Stimulated activated CD4-positive, alpha-beta T cell treated with anti-CD3 and anti-CD28 coated beads, Interleukin-4, amount 100 ng/mL, for 1 hour (primary cell): Measurements from ENCODE around the gene UCK1.

Source experiments
- DNase-seq: peaks from one replicate; pipeline ENCODE4 v3.0.0-alpha.2; 2020

Gene UCK1

DNA sequence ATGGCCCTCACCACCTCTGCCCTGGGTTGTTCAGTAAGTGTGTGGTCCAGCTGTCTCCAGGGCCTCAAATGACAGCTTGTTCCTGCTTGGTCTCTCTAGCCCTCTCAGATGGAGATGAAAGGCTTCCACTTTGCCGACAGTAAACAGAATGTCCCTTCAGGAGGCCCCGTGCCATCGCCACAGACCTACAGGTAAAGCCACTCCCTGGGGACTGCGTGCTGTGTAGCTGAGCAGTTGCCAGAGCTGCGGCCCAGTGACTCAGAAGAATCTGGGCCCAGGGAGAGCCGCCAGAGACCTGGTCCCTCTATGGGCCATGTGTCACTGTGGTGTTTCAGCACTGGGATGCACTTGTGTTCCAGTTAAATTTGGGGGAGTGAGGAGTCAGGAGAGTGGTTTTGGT, 39.0 kb downstream of the UCK1 start:
- no peak for DNase-seq

DNA sequence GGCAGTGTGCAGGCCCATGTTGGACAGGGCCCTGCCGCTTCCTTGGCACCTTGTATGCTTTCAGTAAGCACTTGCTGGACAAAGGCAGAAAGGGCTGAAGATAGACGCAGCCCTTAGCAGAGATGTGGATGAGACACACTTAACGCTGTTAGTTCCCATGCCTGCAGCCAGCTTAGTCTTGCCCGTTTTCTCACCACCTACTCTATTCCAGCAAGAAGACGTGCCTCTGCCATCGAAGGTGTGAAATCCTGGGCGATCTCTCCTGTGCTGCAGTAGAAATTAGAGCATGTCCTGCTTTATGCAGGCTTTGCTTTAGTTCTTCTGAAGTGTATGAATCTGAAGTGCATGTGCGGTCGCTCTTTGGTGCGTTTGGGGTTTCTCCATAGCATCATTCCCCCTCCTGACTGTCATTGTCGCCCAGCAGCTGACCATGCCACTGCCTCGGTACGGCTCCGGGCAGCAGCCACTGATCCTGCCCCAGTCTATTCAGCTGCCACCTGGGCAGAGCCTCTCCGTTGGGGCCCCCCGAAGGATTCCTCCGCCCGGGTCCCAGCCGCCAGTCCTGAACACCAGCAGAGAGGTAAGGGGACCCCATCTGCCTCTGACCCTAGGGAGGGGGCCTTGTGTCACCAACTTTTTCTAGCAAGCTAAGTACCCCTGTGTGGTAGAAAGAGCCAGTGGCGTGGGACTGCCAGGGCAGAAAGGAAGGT, 39.9 kb downstream of the UCK1 start:
- DNase-seq: no peak

DNA sequence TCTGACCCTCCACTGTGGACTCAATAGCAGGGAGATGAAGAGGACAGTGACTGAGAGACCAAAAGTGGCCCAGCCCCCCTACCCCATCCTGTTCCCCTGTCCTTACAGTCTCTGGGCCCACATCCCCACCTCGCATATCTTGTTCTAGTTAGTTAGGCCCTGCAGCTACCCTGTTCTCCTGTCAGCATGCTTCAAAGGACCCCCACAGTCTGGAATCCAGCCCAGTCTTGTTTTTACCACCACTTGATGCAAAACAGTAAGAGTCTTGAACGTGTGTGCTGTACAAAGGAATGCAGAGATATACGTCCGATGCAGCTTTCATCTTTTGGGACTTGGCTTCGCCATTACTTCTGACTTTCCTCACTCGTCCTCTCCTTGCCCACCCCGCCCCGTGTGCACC, 40.5 kb downstream of the UCK1 start:
- DNase-seq: no peak

DNA sequence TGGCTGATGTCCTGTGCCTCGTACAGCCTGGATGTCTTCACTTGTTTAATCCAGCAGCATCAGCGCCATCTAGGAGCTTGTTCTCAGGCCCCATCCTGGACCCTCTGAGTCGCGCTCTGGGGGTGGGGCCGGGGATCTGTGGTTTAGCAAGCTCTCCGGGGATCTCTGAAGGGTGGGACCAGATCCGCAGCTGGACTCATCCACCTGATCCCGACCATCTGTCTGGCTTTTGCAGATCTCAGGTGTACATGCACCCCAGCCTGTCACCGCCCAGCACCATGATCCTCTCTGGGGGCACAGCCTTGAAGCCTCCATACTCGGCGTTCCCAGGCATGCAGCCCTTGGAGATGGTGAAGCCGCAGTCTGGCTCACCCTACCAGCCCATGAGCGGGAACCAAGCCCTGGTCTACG, 43.4 kb downstream of the UCK1 start:
- no peak for DNase-seq

DNA sequence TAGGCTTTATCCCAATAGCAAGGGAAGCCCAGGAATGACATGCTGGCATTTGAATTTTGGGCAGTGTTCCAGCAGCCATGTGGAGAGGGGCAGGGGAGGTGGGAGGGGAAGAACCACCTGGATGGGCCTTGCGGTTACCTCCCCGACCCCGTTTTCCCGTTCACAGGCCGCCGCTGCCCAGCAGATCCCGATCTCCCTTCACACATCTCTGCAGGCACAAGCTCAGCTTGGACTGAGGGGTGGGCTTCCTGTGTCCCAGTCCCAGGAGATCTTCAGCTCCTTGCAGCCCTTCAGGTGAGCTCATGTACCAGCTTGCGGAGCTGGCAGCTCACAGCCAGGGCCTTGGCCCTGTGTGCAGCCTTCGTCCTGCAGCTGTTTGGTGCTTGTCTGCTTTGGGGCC, 44.1 kb downstream of the UCK1 start:
- no peak for DNase-seq

DNA sequence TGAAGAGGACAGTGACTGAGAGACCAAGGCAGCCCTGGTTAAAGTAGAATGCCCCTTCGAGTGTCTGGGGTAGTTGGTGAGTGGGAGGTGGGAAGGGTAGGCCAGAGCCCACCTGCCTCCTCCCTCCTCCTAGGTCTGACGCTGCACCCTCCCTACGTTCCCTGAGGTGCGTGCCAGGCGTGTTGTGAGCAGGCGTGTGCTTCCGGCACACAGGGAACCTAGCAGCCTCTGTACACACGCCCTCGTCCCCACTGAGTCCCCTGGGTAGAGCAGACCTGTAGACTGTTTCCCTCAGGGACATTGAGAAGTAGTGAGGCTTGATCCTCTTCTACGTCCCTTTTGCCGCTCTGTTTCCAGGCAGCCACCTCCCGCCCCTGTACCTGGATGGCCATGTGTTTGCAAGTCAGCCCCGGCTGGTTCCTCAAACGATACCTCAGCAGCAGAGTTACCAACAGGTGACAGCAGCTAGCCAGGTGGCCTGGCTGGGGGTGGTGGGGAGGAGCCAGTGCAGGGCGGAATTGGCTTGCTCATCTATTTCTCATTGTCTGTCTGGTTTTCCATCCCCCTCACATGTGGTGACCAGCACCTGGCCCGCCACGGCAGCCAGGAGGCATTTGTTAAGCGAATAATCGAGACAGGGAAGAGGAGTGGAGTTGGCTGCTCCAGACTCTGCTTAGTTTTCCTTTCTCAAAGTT, 45.2 kb downstream of the UCK1 start:
- no peak for DNase-seq

DNA sequence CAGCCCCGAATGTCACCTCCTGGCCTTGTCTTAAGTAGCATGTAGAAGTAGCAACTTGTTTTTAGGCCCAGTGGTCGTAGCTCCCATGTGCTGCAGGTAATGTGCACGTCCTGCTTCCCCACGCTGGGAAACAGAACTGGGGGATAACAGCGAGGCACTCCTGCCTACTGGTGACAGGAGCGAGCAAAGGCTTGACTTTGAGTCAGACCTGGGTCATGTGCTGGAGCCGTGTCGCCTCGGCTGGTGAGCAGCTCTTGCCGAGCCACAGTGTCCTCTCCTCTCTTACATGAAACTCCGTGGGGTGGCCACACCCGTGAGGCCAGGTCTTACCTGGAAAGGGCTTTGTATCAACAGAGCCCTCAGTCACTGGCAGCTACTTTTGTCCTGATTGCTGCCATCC, 45.9 kb downstream of the UCK1 start:
- no peak for DNase-seq

DNA sequence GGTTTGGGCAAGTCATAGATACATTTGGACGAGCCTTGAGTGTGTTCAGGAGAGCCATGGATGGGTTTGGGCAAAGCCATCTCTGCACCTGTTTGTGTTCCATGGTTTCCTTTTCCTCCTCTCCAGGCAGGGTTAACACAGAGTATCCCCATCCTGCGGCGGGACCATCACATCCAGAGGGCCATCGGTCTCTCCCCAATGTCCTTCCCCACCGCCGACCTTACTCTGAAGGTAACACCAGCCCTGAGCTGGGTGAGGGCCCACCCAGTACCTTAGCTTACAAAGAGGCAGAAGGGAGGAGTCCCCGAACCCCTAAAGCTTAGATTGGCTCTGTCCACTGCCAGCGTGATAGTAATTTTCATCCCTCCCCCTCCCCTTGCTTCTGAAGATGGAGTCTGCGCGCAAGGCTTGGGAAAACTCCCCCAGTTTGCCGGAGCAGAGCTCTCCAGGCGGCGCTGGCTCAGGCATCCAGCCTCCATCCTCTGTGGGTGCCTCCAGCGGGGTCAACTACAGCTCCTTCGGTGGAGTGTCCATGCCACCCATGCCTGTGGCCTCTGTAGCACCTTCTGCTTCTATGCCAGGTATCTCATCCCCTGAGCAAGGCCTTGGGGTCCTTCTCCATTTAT, 46.4 kb downstream of the UCK1 start:
- no peak for DNase-seq

DNA sequence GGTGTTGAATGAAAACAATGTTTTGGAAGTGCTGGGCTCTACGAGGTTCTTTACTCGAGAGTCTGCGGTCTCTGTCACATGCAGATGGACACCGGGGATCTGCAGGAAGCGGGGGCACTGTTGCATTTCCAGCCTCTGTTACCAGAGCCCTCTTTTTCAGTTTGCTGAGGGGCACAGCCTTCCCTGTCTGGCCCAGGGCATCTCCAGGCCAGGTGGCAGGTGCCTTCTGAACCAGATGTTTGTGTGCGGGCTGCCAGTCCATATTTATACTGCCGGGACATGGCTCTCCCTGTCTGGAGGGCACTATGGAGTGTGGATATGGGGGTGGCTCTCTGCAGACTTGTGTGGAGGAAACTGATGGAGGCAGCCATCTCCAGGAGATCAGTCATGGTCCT, 47.0 kb downstream of the UCK1 start:
- no peak for DNase-seq

DNA sequence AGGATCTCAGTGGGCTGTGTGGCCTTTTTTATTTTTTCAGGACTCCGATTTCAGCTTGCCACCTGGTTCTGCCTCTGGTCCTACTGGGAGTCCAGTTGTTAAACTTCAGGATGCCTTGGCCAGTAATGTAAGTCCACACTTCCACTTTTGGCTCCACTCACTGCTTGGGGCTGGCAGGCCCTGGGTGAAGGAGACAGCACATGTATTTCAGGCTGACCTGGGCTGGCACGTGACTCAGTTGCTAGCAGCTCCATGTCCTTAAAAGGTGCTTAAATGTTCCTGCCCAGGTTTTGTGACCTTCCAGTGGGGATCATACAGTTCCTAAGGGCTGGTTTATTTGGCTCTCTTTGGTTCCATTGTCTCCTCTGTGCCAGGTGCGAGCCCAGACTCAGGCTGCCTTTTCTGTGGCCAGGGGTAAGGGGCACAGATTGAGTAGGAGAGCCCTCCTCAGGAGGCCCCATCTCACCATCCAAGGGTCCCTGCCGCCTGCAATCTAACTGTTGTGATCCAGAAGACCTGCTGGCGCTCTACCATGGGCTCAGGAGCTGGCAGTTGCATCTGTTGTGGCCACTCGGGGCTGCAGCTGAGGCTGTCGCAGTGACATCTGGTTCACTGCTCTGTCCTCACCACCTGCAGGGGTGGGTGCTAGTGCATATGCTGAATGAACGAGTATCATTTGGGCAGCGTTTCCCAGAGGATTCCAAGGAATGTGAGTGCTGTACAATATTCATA, 47.6 kb downstream of the UCK1 start:
- no peak for DNase-seq

DNA sequence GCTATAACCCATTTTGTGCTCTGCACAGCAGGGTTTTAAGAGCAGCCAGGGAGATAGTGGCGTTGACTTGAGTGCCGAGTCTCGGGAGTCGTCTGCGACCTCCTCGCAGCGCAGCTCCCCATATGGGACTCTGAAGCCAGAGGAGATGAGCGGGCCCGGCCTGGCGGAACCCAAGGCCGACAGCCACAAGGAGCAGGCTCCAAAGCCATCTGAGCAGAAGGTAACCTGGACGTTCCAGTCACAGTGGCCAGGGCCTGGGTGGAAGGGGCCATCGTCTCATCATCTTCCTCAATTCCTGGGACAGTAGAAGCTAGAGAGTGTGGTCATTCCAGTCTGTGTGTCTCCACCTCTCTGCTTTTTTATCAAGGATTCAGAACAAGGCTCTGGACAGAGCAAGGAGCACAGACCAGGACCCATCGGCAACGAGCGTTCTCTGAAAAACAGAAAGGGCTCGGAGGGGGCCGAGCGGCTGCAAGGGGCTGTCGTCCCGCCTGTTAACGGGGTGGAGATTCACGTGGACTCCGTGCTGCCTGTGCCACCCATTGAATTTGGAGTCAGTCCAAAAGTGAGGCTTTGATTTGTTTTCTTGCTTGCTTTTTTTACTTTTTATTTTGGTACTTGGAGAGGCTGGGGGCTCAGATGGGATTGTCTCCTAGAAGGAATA, 48.6 kb downstream of the UCK1 start:
- DNase-seq: no peak

DNA sequence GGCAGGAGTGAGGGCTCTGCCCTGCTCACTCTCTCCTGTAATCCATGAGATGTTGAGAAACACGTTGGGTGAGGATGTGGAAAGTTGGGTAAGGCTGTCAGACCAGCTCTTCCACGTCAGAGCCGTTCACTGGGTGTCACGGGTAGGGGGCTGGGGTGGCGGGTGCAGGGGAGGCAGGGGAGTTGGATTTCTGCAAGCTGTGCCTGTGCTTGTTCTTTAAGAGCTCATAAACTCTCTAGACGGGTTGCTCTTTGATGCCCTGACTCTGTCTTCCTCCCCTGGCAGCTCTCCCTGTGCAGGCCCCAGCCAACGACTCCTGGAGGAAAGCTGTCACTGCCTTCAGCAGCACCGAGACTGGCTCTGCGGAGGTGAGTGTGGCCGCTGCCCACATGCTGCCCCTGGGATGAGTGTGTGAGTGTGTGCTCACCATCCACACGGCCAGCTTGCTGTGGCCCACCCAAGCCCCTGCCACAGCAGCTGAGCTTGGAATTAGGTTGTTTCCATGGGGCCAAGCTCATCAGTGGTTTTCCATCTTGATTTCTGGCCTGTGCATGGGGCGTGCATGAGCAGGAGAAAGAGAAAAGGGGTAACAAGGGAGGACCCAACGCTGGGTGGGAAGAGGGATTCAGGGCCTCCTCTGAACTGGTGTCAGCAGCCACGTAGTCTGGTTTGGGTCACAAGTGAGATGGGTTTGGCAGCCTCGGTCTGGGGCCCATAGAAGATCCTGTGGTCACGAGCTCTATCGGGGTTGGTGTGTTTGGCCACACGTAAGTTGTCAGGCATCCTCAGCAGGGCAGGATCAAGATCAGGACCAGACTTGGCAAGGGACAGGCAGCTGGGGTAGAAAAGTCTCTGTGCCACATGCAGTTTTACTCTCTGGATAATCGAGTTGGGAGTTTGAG, 49.4 kb downstream of the UCK1 start:
- DNase-seq: no peak

DNA sequence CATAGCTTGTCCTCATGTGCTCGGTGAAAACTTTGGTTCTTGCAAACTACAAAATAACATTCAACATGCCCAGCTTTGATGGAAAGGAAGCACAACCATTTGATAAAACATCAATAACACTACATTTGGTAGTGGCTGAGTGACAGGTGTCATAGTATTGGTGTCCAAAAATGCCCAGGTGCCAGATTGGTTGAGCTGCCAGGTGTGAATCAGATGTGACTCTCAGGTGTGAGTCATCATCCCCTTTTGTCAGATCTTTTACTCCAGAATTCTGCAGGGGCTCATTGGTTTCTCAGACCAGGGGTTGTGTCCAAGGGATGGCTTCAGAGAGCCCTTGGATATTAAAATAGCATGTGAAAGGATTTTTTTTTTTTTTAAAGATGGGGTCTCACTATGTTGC, 50.8 kb downstream of the UCK1 start:
- no peak for DNase-seq

DNA sequence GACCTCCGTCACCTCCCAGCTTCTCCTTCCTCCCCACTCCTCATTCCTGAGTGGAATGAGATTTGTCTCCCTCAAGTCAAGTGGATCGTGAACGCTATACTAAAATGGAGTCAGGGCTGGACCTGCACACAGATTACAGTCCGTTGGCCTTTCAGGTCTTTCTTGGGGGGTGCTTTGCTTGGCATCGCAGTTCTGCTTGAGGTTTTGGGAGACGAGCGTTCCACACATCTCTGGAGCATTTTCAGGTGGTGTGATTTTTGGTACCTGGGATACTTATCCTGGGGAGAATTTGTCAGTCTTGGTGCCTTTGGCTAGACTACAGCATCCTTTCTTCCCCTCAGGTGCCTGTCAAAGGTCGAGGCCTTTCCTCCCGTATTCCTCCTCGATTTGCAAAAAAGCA, 52.2 kb downstream of the UCK1 start:
- DNase-seq: no peak

DNA sequence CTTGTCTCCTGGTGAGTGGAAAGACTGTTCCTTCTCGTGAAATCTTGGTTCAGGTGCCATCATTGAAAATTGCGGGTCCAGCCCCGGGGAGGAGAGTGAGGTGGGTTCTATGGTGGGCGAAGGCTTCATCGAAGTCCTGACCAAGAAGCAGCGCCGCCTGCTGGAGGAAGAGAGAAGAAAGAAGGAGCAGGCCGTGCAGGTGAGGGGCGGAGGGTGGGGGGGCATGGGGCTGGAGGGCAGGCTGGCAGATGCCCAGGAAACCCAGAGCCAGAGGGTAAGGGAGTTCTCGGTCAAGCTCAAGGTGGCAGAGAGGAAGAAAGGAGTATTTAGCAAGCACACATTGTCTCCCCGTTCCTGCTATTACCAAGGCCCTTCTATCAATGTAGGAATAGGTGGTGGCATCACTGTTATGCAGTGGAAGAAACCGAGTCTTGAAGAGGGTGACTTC, 52.6 kb downstream of the UCK1 start:
- DNase-seq: peak; percentile 63

DNA sequence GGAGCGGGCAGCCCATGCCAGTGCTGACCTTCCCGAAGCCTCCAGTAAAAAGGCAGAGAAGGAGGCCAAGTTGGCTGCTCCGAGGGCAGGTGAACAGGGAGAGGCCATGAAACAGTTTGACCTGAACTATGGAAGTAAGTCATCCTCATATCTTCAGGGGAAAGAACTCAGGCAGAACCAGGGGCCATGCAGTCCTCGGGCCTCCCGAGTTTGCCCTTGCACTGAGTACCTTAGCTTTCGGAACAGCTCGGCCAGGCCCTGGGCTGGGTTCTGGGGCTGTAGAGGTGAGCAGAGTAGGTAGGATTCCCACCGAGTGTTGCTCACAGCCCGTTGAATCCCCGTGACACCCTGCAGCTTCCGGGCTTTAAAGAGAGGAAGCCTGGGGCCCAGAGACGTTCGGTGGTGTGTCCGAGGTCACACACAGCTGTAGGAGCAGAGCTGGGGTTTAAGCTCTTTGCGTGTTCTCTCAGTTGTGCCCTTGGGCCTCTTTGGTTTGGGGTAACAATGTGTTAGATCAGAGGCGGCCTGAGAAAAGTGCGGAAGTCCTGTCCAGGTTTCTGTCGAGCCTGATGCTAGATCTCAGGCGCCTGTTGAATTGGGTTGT, 53.1 kb downstream of the UCK1 start:
- no peak for DNase-seq

DNA sequence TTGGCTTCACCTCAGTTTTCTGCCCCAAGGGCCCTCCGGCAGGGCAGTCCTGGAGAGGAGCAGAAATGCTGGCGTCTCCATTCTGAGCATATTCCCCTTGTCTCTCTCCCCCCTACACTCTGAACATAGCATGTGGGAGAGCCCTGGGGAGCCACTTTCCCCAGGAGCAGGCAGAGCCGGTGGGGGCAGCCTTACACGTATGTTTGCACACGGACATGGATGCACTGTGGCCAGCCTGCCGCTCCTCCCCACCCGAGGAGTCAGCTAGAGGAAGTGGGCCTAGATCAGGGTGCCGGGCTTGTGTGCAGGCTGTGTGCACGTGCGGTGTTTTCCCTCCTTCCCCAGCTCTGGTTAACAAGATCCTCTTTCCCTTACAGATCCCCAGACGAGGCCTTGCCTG, 53.7 kb downstream of the UCK1 start:
- no peak for DNase-seq

DNA sequence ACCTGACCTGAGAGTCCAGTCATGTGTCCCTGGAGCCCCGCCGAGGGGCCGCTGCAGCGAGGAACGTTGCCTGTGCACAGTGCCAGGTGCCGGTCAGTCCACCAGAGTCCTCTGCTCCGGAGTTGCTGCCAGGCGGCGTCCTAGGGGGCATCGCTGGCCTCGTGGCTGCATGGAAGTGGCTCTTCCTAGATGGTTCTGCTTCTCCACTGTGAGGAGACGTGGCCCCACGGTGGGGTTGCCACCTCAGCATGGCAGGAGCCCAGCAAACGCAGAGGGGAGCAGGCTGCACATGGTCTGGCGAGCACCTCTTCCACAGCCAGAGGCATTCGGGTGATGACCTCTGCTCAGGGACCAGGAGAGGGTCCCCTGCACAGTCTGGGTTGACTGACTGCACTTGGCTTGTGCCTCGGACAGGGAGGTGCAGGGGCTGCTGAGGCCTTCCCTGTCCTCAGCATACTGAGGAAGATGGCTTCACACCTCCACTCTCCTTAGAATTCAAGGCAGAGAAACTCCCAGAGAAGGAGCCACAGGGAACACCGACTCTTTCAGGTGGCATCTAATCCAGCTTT, 54.2 kb downstream of the UCK1 start:
- DNase-seq: no peak

DNA sequence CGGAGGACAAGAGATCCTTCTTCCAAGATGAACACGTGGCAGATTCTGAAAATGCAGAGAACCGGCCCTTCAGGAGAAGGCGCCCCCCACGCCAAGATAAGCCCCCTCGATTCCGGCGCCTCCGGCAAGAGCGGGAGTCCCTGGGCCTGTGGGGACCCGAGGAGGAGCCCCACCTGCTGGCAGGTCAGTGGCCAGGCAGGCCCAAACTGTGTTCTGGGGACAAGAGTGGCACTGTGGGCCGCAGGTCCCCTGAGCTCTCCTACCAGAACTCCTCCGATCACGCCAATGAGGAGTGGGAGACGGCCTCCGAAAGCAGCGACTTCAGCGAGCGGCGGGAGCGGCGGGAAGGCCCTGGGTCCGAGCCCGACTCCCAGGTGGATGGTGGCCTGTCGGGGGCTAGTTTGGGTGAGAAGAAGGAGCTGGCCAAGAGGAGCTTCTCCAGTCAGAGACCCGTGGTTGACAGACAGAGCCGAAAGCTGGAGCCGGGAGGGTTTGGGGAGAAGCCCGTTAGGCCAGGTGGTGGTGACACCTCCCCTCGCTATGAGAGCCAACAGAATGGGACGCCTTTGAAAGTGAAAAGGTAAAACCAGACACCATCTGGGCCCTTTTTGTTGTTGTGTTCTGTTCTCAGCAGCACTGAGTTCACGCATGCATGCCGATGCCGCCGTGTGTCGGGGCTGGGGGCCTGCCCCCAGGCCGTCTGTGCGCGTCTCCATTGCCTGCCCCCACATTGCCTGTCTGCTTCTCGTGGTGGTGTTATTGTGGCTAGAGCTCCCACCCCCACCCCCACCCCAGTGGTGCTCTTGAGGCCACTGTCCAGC, 54.9 kb downstream of the UCK1 start:
- no peak for DNase-seq
